HFF-Myc (cell line): ENCODE results near the gene TMEM43.
"Not testable (repeated sequence)": the region's sequence is repeated elsewhere in the genome, so short reads cannot be mapped to it uniquely, and the experiment has no call there.

Experiments used
- DNase-seq: peaks from one replicate; pipeline ENCODE4 v3.0.0-alpha.2; 2011; ENCODE audit warnings: low read depth; ENCODE audit errors: extremely low read depth
- H3K4me3 ChIP-seq: replicated peaks from 2 replicates; pipeline ENCODE4 v1.5.1; 2011; ENCODE audit warnings: low read depth, mild to moderate bottlenecking, control low read depth, low read length
- CTCF ChIP-seq: IDR thresholded peaks from 2 replicates; pipeline ENCODE4 v1.5.1; 2012; ENCODE audit warnings: mild to moderate bottlenecking, low read depth, low read length, control low read depth; ENCODE audit errors: missing control alignments

Gene TMEM43

GRCh38 chr3:14124615-14125192, at the start of gene TMEM43, which contains the start of gene CHCHD4:
TSS of gene TMEM43 (plus strand) at chr3:14125052. CDS start at chr3:14125194, 142 bp downstream.
TSS of gene CHCHD4 (minus strand) at chr3:14124870. CDS start at chr3:14124676, 194 bp downstream.
- peak within 1 kb of the TSS; percentile 93 for H3K4me3 ChIP-seq
- TF ChIP-seq CTCF: no peak

GRCh38 chr3:14075233-14075632, 49.6 kb upstream of the TMEM43 start:
- not testable (repeated sequence) for H3K4me3 ChIP-seq, DNase-seq

More at GRCh38 chr3:14124615-14125192, at the start of gene TMEM43, which contains the start of gene CHCHD4:
- peak; percentile 97 for DNase-seq

- DNase-seq: no peak
Observed at GRCh38 chr3:14077310-14077709, 47.5 kb upstream of the TMEM43 start.

GRCh38 chr3:14082108-14082657, 42.7 kb upstream of the TMEM43 start:
- H3K4me3 ChIP-seq: no peak overlapping the region
- DNase-seq: no peak
- TF ChIP-seq CTCF: no peak

More at GRCh38 chr3:14077310-14077709, 47.5 kb upstream of the TMEM43 start:
- no peak for TF ChIP-seq CTCF
- no peak overlapping the region for H3K4me3 ChIP-seq

GRCh38 chr3:14087461-14087860, 37.4 kb upstream of the TMEM43 start:
- H3K4me3 ChIP-seq, DNase-seq: not testable (repeated sequence)

- not testable (repeated sequence) for H3K4me3 ChIP-seq, DNase-seq
Observed at GRCh38 chr3:14091959-14092358, 32.9 kb upstream of the TMEM43 start.

GRCh38 chr3:14092464-14092863, 32.4 kb upstream of the TMEM43 start:
- DNase-seq: no peak
- TF ChIP-seq CTCF: no peak
- H3K4me3 ChIP-seq: no peak overlapping the region

GRCh38 chr3:14093831-14094230, 31.0 kb upstream of the TMEM43 start:
- no peak for TF ChIP-seq CTCF
- no peak for DNase-seq
- no peak overlapping the region for H3K4me3 ChIP-seq
